Measurements from ENCODE around the gene GALE. TPM values are rescaled to one million over a fixed set of nuclear protein-coding genes. Genes with fewer than 3 reads are reported as not detected.
"Not testable (repeated sequence)": the region's sequence is repeated elsewhere in the genome, so short reads cannot be mapped to it uniquely, and the experiment has no call there.

GALE gene
- total RNA-seq (10 to 100 TPM in 2 of 9 donors, 1 to 10 TPM in 7; 6.2 to 13.8 (median 8.9) TPM), polyA plus RNA-seq (10 to 100 TPM; 14.8 to 20.8 TPM)
- long read RNA-seq, donor 1, transcript GALE-216 (12 exons, 1,566 nt) = major isoform, 7 of 12 reads
- long read RNA-seq, donor 1, partial matches to known transcripts = 0 of 12 reads
- long read RNA-seq, donor 1, other reads (novel, unspliced or antisense) = 3 of 12 reads
- long read RNA-seq, donor 2, transcript GALE-216 (12 exons, 1,566 nt) = major isoform, 48 of 87 reads
- long read RNA-seq, donor 2, transcript GALE-207 (11 exons, 1,563 nt) = minor isoform, 8 of 87 reads
- long read RNA-seq, donor 2, partial matches to known transcripts = 1 of 87 reads
- long read RNA-seq, donor 2, other reads (novel, unspliced or antisense) = 27 of 87 reads
- long read RNA-seq, donor 3, transcript GALE-216 (12 exons, 1,566 nt) = major isoform, 13 of 22 reads
- long read RNA-seq, donor 3, partial matches to known transcripts = 2 of 22 reads
- long read RNA-seq, donor 3, other reads (novel, unspliced or antisense) = 5 of 22 reads

DNA sequence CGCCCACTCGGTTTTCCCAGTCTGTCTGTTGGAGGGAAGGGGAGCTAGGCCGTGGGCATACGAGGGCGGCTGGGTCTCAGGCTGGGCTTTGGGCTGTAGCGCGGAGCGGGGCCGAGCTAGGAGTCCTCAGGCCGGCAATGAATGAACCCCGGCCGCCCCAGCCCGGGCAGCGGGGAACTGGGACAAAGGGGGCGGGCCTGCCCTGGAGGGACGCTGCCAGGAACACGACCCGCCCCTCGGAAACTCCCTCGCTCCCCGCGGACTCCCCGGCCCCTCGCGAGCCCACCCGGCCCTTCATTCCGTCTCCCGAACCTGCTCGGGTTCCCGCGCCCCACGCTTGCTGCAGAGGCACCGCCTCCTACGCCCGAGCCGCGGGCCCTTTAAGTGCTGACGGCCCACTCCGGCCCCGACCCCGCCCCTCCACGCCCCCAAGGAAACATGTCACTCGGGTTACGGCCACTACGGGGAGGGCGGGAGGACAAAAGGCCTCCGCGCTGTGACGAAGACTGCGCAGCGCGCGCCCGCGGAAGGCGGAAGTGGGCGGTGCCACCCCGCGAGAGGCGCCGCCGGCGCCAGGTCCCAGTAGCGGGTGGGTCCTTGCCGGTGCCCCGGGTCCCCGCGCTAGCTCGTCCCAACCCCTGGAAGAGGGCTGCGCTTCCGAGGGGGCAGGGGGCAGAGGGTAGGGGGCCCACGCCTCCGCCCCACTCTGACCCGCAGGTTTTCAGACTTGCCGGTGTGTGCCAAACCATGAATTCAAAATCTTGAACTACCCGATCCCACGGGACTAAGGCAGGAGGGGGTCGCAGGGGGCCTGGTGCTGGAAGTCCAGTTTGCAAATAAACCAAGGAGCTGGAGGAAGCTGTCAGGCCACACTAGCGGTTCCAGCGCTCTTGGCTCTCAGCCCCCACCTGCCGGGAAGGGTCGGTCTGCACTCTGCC is at the start of gene GALE:
Gene GALE, minus strand, starts transcription at position 355 of the 938 bp plus-strand sequence. CDS start 1,747 bp downstream, outside the sequence.
- intact Hi-C loops (cut with DNase I) = loop anchor here in 3 of 10 donors (10.0 kb wide), 2 partner anchors 64 to 224 kb away; partner anchors contain the start of gene FUCA1 (in 2 of the 3)
- no peaks in the 10 kb centered on the region for H3K9me3 ChIP-seq
- no peaks in the 10 kb centered on the region for H3K27me3 ChIP-seq
- peak; percentile 95 to 97 (median 96) for ATAC-seq
- peak within 1 kb of the TSS; percentile 84 to 97 (median 93) for H3K27ac ChIP-seq
- peak within 1 kb of the TSS; percentile 64 to 97 (median 80) for H3K4me3 ChIP-seq
- H3K36me3 ChIP-seq = peaks cover 0 to 31% (median 17%) of the 10 kb centered on the region in 9 donors
- TF ChIP-seq, protein P1, sequence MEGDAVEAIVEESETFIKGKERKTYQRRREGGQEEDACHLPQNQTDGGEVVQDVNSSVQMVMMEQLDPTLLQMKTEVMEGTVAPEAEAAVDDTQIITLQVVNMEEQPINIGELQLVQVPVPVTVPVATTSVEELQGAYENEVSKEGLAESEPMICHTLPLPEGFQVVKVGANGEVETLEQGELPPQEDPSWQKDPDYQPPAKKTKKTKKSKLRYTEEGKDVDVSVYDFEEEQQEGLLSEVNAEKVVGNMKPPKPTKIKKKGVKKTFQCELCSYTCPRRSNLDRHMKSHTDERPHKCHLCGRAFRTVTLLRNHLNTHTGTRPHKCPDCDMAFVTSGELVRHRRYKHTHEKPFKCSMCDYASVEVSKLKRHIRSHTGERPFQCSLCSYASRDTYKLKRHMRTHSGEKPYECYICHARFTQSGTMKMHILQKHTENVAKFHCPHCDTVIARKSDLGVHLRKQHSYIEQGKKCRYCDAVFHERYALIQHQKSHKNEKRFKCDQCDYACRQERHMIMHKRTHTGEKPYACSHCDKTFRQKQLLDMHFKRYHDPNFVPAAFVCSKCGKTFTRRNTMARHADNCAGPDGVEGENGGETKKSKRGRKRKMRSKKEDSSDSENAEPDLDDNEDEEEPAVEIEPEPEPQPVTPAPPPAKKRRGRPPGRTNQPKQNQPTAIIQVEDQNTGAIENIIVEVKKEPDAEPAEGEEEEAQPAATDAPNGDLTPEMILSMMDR (IDR thresholded peaks at IDR 0.05) = no peak
- TF ChIP-seq POLR2A (IDR thresholded peaks at IDR 0.05) = peak in 1 of 2 donors; percentile 80
- WGBS, 4 donors = 0 to 2% (median 1%) methylated on average over 34 to 82 of the region's 82 CpGs
- DNase-seq = peak; percentile 98 to 99 (median 98)
- H3K4me1 ChIP-seq = peaks cover 3 to 23% (median 20%) of the 10 kb centered on the region in 12 donors

DNA sequence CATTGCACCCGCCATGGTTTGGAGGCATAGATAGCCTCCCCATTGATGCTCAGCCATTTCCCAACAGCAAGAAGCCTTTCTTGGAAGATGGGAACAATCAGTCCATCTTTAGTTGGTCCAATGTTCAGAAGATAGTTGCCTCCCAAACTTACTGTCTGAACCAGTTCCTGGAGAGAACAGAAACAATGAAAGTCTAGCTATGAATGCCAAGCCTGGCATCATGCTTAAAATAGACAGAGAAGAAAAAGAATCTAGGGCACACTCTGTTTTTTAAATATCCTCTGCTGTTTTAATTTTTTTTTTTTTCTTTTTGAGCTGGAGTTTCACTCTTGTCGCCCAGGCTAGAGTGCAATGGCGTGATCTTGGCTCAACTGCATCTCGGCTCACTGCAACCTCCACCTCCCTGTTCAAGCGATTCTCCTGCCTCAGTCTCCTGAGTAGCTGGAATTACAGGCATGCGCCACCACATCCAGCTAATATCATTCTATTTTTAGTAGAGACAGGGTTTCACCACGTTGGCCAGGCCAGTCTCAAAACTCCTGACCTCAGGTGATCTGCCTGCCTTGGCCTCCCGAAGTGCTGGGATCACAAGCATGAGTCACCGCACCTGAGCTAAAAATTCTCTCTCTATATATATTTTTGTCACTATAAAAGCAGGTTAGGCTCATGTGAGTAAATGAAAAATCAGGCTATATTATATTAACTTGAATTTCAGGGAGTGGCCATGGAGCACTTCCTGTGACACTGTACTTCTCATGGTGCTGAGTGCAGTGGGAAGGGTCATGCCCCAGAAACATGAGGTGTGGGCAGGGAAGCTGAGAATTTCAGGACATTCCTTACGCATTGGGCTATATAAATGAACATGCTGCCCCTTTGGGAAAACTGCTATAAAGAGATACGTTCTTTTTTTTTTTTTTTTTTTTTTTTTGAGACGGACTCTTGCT is 48.4 kb upstream of the GALE start:
- no peak for TF ChIP-seq POLR2A (IDR thresholded peaks at IDR 0.05)
- TF ChIP-seq, protein P1 (IDR thresholded peaks at IDR 0.05) = no peak
- DNase-seq (peak in 3 of 5 donors; percentile 29 to 41 (median 39)), ATAC-seq (peak; percentile 52 to 86 (median 76))
- Histone ChIP-seq H3K4me1 (peaks cover 0 to 9% (median 0%) of the 10 kb centered on the region in 12 donors), H3K4me3 (no peak overlapping the region), H3K36me3 (peaks cover 0 to 60% (median 44%) of the 10 kb centered on the region in 9 donors), H3K9me3 (peaks cover 0 to 8% (median 0%) of the 10 kb centered on the region in 12 donors), H3K27me3 (no peaks in the 10 kb centered on the region), H3K27ac (peak overlapping the region in 11 of 12 donors; percentile 47 to 81 (median 70))
- intact Hi-C loops (cut with DNase I) = no loop called here
- 60 to 66% (median 63%) methylated on average over 12 of the region's 12 CpGs for WGBS, 4 donors

DNA sequence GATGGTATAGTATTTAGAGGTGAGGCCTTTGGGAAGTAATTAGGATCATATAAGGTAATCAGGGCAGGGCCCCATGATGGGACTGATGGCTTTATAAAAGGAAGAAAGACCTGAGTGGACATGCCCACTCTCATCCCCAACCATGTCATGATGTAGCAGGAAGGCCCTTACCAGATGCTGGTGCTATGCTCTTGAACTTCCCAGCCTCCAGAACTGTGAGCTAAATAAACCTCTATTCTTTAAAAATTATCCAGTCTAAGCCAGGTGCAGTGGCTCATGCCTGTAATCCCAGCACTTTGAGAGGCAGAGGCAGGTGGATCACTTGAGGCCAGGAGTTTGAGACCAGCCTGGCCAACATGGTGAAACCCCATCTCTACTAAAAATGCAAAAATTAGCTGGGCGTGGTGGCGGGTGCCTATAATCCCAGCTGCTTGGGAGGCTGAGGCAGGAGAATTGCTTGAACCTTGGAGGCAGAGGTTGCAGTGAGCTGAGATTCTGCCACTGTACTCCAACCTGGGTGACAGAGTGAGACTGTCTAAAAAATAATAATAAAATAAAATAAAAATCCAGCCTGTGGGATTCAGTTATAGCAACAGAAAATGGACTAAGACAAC is 47.0 kb upstream of the GALE start:
- ATAC-seq; DNase-seq; intact Hi-C loops (cut with DNase I); H3K4me1 ChIP-seq; H3K27me3 ChIP-seq; H3K4me3 ChIP-seq; H3K9me3 ChIP-seq: not testable (repeated sequence)
- 97 to 100% (median 99%) methylated on average over 2 of the region's 2 CpGs for WGBS, 4 donors
- peaks cover 0 to 63% (median 44%) of the 10 kb centered on the region in 9 donors for H3K36me3 ChIP-seq
- peak overlapping the region in 1 of 12 donors; percentile 75 for H3K27ac ChIP-seq
